NT2/D1 (cell line): ENCODE data around the gene TFAP2A.

Source experiments
- YY1 ChIP-seq: IDR thresholded peaks from 2 replicates; pipeline ENCODE4 v1.6.1; 2011; ENCODE audit not compliant: insufficient read length, insufficient read depth
- ZNF274 ChIP-seq: IDR thresholded peaks from 2 replicates; pipeline ENCODE4 v1.6.1; 2011; ENCODE audit warnings: mild to moderate bottlenecking, low read depth, low read length

GRCh38 chr6:10421921-10422736 is 7.3 kb upstream of the TFAP2A start:
- no peak for TF ChIP-seq ZNF274
- no peak for TF ChIP-seq YY1
